Esophagus squamous epithelium (tissue), 4 donors: ENCODE data around the gene MBD2.

ENCODE experiments used
- CTCF ChIP-seq, 6 experiments: fragments of 450-650 bp in 4 of 6; fragments of 200-600 bp in 2 of 6; sonication (generic) in 2 of 6; IDR thresholded peaks; one replicate each; pipeline ENCODE4 v1.5.1; 2016 to 2019; ENCODE audit warnings: antibody characterized with exemption in 6 of 6, mild to moderate bottlenecking in 4 of 6, moderate library complexity in 4 of 6
- POLR2A ChIP-seq, 4 donors: fragments of 450-650 bp; IDR thresholded peaks; one replicate each; pipeline ENCODE4 v1.6.1; 2017; ENCODE audit warnings: antibody characterized with exemption in 4 of 4, mild to moderate bottlenecking in 4 of 4, moderate library complexity in 3 of 4

- TF ChIP-seq CTCF (IDR thresholded peaks at IDR 0.05), result no peak
- no peak for TF ChIP-seq POLR2A (IDR thresholded peaks at IDR 0.05)
Observed at GRCh38 chr18:54250846-54251261, 26.4 kb upstream of the MBD2 start.
